Psoas muscle (tissue), 8 donors: ENCODE measurements around the gene SLC41A3. TPM values are rescaled to one million over a fixed set of nuclear protein-coding genes. Genes with fewer than 3 reads are reported as not detected.
A peak's percentile ranks its signal among the peaks of the same experiment; 100 is the strongest.
"Not testable (repeated sequence)": the region's sequence is repeated elsewhere in the genome, so short reads cannot be mapped to it uniquely, and the experiment has no call there.

Experiments used
- ATAC-seq, 4 donors: fragments of 200-7000 bp; cut with Tn5 transposase; one replicate each; pipeline ENCODE4 v1.9.1; 2020; ENCODE audit warnings: moderate library complexity in 3 of 4, mild to moderate bottlenecking in 2 of 4
- DNase-seq, 2 donors: peaks; one replicate each; pipeline ENCODE4 v3.0.0-alpha.2; 2020
- H3K27ac ChIP-seq: fragments of 200-600 bp; one replicate; pipeline ENCODE4 v1.8.0; 2022
- H3K27me3 ChIP-seq, 3 donors: fragments of 200-600 bp in 1 of 3; one replicate each; pipeline versions ENCODE4 v1.6.1 to v1.8.0; 2013 to 2022; ENCODE audit warnings: low read length in 2 of 3, mild to moderate bottlenecking in 2 of 3, moderate library complexity in 1 of 3; ENCODE audit not compliant: insufficient read depth in 3 of 3
- H3K36me3 ChIP-seq, 2 donors: fragments of 200-600 bp in 1 of 2; one replicate each; pipeline versions ENCODE4 v1.6.1 to v1.8.0; 2013 to 2022; ENCODE audit warnings: low read depth in 1 of 2, mild to moderate bottlenecking in 1 of 2, moderate library complexity in 1 of 2; ENCODE audit not compliant: insufficient read depth in 1 of 2
- H3K4me1 ChIP-seq: fragments of 200-600 bp; one replicate; pipeline ENCODE4 v1.8.0; 2022
- H3K4me3 ChIP-seq: fragments of 200-600 bp; one replicate; pipeline ENCODE4 v1.8.0; 2022; ENCODE audit warnings: mild to moderate bottlenecking
- H3K9me3 ChIP-seq: fragments of 200-600 bp; one replicate; pipeline ENCODE4 v1.8.0; 2022
- WGBS, 3 donors: extraction: QIAGEN DNeasy Blood & Tissue Kit; methylation state at CpG; one replicate each; pipeline versions ENCODE4 v1.1.6 to v1.1.7; 2013; 5-methylcytosine and 5-hydroxymethylcytosine counted together
- intact Hi-C, 2 donors: fragments of 100-400 bp; cut with DNase I; formaldehyde crosslinking; loops; one replicate each; pipeline versions ENCODE4 v1.11.0 to v1.14.2; 2022
- polyA plus RNA-seq, 3 donors: library from polyadenylated mRNA; stranded (reverse); fragments of 200-250 nt; gene quantifications; one replicate each; pipeline ENCODE4 v1.2.3, GENCODE V29; 2013
- total RNA-seq, 4 donors: library from RNA; stranded (reverse); fragmentation: NEBNext Ultra II Directional in 2 of 4; extraction: Animal tissue kit (Norgen Biotek cat#: 25700) in 2 of 4; gene quantifications; one replicate each; pipeline versions ENCODE4 v1.2.1 to v1.2.4, GENCODE V29; 2021 to 2023
- TF ChIP-seq, protein P1 (sequence below): fragments of 200-600 bp; IDR thresholded peaks from one replicate; pipeline ENCODE4 v1.8.0; 2022; ENCODE audit warnings: antibody characterized with exemption
- donor health status: healthy with polysubstance abuse.
- donor health status: DM: no; HTN: no; CAD: no; lungs with moderate emphysema.
- donor health status: Bipolar disorder and iron deficiency.
- donor health status: healthy.
- donor health status: DM: yes; HTN: yes; CAD: no.
- donor health status: DM: no; HTN: no; CAD: no.
- donor health status: DM: no; HTN: no; CAD: no.
- donor health status: DM: yes; HTN: yes; CAD: no.

The SLC41A3 gene
- total and polyA plus RNA-seq, 7 donors: 28.7 to 58.9 (median 37.5) TPM

DNA sequence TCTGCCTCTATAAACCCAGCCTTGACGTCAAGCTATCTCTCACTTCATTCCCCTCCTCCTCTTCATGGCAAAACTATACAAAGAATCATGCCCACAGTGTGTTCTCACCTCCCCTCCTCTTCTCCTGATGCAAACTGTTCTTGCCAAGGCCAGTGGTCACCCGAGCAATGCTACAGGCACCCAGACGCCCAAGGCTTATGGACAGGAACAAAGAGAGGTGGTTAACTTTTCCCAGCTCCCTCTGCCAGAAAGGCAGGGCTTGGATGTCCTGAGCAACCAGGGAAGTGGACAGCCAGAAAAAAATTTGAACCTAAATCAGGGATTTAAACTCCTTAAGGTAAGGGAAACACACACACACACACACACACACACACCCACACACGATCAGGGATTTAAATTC is 5.1 kb downstream of the SLC41A3 start:
- DNase-seq (no peak), ATAC-seq (no peak)
- Histone ChIP-seq H3K4me1 (peaks cover 11% of the 10 kb centered on the region), H3K36me3 (no peaks in the 10 kb centered on the region), H3K9me3 (no peaks in the 10 kb centered on the region), H3K4me3 (no peak overlapping the region), H3K27me3 (no peaks in the 10 kb centered on the region), H3K27ac (no peak overlapping the region)
- TF ChIP-seq, protein P1, sequence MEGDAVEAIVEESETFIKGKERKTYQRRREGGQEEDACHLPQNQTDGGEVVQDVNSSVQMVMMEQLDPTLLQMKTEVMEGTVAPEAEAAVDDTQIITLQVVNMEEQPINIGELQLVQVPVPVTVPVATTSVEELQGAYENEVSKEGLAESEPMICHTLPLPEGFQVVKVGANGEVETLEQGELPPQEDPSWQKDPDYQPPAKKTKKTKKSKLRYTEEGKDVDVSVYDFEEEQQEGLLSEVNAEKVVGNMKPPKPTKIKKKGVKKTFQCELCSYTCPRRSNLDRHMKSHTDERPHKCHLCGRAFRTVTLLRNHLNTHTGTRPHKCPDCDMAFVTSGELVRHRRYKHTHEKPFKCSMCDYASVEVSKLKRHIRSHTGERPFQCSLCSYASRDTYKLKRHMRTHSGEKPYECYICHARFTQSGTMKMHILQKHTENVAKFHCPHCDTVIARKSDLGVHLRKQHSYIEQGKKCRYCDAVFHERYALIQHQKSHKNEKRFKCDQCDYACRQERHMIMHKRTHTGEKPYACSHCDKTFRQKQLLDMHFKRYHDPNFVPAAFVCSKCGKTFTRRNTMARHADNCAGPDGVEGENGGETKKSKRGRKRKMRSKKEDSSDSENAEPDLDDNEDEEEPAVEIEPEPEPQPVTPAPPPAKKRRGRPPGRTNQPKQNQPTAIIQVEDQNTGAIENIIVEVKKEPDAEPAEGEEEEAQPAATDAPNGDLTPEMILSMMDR: no peak
- 55 to 69% (median 59%) methylated on average over 4 of the region's 4 CpGs for WGBS, 3 donors
- intact Hi-C loops: no loop called here

DNA sequence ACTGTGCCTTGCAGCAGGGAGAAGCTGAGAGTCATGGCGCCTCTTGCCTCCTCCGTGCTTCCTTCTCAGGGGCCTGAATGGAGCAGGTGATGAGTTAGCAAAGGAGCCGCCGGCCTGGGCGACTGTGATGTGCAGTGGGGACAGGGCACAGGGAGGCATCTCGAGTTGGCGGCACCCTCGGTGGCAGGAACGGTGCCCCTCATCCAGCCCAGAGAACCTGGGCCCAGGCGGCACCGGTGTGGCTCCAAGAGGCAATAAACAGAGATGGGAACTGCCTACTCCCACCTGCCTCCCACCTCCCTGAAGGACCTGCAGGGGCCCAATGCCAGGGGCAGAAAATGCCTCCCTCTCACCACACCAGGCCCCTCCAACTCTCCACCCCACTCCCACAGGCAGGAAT is 6.2 kb downstream of the SLC41A3 start:
- no peak overlapping the region for H3K27ac ChIP-seq
- no peaks in the 10 kb centered on the region for H3K27me3 ChIP-seq
- TF ChIP-seq, protein P1: no peak
- 93 to 95% (median 95%) methylated on average over 11 of the region's 11 CpGs for WGBS, 3 donors
- intact Hi-C loops: no loop called here
- H3K4me3 ChIP-seq: no peak overlapping the region
- ATAC-seq (no peak), DNase-seq (no peak)
- H3K9me3 ChIP-seq: no peaks in the 10 kb centered on the region
- no peaks in the 10 kb centered on the region for H3K36me3 ChIP-seq
- peaks cover 10% of the 10 kb centered on the region for H3K4me1 ChIP-seq

DNA sequence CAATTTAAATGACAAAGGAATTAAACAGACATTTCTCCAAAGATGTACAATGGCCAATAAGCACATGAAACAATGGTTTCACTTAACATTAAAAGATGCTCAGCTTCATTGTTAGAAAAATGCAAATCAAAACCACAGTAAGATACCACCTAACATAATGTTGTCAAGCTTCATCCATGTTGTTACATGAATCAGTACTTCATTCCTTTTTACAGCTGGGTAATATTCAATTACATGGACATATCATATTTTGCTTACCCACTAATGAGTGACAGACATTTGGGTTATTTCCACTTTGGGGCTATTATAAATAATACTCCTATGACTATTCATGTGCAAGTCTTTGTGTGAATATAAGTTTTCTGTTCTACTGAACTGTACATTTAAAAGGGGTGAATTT is 7.8 kb downstream of the SLC41A3 start:
- Histone ChIP-seq H3K4me3 (no peak overlapping the region), H3K36me3 (no peaks in the 10 kb centered on the region)

DNA sequence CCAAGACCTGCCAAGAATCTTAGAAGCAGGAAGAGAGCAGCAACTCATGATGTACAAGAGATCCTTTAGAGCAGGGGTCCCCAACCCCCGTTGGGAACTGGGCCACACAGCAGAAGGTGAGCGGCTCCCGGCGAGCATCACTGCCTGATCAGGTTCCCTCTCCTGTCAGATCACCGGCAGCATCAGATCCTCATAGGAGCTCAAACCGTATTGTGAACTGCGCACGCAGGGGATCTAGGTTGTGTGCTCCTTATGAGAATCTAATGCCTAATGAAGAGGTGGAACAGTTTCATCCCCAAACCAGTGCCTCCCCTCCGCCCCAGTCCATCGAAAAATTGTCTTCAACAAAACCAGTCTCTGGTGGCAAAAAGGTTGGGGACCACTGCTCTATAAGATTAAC is 13.8 kb downstream of the SLC41A3 start:
- no peaks in the 10 kb centered on the region for H3K4me1 ChIP-seq
- H3K4me3 ChIP-seq: no peak overlapping the region
- no peaks in the 10 kb centered on the region for H3K27me3 ChIP-seq
- WGBS, 3 donors: 85% methylated on average over 10 of the region's 10 CpGs
- DNase-seq (no peak), ATAC-seq (no peak)
- intact Hi-C loops: no loop called here
- H3K36me3 ChIP-seq: peaks cover 3 to 13% of the 10 kb centered on the region in 2 donors
- TF ChIP-seq, protein P1: no peak
- no peak overlapping the region for H3K27ac ChIP-seq
- H3K9me3 ChIP-seq: no peaks in the 10 kb centered on the region

More for the DNA sequence above, 7.8 kb downstream of the SLC41A3 start:
- no peak for ATAC-seq
- Histone ChIP-seq H3K27ac (no peak overlapping the region), H3K9me3 (no peaks in the 10 kb centered on the region), H3K4me1 (no peaks in the 10 kb centered on the region), H3K27me3 (no peaks in the 10 kb centered on the region)
- DNase-seq: no peak
- TF ChIP-seq, protein P1: no peak
- intact Hi-C loops: no loop called here

DNA sequence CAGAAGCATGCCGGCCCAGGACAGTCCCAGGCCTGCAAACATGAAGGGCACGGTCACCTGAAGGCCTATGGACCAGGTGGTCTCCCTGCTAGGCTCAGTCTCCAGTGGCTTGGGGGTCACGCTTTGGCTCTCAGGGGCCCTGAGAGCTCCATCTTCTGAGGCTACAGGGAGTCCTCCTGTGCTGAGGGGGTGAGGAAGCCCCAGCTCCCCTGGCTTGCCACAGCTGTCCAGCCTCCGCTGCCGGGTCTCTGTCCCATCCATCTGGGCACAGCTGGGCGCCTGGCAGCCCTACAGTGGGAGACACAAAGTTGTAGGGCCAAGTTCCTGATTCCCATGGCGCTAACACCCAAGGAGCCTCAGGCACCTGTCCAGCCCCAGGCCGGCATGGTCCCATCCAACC is 16.0 kb downstream of the SLC41A3 start:
- Histone ChIP-seq H3K4me1 (no peaks in the 10 kb centered on the region), H3K36me3 (peaks cover 3 to 13% of the 10 kb centered on the region in 2 donors), H3K4me3 (no peak overlapping the region), H3K9me3 (no peaks in the 10 kb centered on the region), H3K27ac (no peak overlapping the region), H3K27me3 (no peaks in the 10 kb centered on the region)
- 74 to 86% (median 78%) methylated on average over 8 of the region's 8 CpGs for WGBS, 3 donors
- ATAC-seq (peak in 1 of 4 donors; percentile 25), DNase-seq (no peak)
- TF ChIP-seq, protein P1: no peak
- intact Hi-C loops: no loop called here

DNA sequence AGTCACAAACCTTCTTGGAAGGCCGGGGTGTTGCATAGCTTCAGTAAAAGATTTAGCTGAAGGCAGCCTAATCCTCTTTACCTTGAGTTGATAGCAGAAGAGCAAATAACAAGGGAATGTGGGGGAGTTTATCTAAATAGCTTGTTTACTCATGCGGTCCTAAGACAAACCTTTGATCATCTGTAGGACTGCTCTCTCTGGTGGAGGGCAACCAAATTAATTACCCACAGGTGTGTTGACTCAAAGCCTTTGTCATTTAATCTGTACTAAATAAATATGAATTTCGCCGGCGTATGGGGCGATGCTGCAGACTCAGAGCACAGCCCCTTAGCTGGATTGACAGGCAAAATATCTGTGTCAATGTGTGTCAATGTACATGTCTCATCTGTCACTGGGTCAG is 17.2 kb downstream of the SLC41A3 start:
- ATAC-seq, H3K4me3 ChIP-seq, H3K27ac ChIP-seq, intact Hi-C loops, DNase-seq, H3K9me3 ChIP-seq, H3K4me1 ChIP-seq, H3K27me3 ChIP-seq: not testable (repeated sequence)
- 94 to 96% (median 95%) methylated on average over 6 of the region's 6 CpGs for WGBS, 3 donors
- peaks cover 3 to 13% of the 10 kb centered on the region in 2 donors for H3K36me3 ChIP-seq
